HG03139 (cell line): Measurements from ENCODE around the gene SYT15.
"Not testable (repeated sequence)": the region's sequence is repeated elsewhere in the genome, so short reads cannot be mapped to it uniquely, and the experiment has no call there.

Experiments
- ATAC-seq: cut with Tn5 transposase; IDR thresholded peaks from one replicate; pipeline ENCODE4 v1.9.1; 2021; ENCODE audit not compliant: unreplicated experiment

The SYT15 gene

DNA sequence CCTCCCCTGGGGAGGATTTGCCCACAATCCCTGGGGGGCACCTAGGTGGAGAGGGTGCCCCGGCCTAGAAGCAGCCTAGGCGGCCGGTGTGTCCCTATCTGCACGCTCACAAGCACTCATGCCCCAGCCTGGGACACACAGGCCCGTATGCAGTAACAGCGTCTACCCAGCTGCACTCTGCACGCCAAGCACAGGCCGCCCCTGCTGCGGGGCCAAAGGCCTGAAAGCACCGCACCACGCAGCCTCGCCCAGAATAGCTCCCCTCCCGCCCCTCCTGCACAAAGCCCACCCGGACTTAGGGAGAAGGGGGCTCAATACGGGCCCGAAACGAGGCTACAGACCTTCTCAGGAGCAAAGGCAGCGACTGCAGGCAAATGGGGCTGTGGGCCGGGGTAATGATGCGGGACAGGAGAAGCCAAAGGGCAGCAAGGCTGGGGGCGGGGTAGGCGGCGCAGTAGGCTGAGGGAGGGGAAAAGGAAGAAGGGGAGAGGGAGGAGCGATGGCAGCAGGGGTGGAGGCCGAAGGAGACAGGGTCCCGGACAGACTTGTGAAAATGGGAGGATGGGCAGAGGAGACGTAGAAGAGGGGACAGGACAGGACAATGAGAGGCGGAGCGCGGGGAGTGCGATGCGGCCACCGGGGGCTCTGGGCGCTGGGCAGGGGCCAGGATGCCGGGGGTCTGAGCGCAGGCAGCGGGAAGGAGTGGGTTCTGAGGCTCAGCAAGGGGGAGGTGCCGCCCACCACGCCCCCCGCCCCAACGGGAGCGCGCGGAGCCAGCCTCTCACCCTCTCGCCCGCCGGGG is 23.0 kb upstream of the SYT15 start:
- no peak for ATAC-seq

DNA sequence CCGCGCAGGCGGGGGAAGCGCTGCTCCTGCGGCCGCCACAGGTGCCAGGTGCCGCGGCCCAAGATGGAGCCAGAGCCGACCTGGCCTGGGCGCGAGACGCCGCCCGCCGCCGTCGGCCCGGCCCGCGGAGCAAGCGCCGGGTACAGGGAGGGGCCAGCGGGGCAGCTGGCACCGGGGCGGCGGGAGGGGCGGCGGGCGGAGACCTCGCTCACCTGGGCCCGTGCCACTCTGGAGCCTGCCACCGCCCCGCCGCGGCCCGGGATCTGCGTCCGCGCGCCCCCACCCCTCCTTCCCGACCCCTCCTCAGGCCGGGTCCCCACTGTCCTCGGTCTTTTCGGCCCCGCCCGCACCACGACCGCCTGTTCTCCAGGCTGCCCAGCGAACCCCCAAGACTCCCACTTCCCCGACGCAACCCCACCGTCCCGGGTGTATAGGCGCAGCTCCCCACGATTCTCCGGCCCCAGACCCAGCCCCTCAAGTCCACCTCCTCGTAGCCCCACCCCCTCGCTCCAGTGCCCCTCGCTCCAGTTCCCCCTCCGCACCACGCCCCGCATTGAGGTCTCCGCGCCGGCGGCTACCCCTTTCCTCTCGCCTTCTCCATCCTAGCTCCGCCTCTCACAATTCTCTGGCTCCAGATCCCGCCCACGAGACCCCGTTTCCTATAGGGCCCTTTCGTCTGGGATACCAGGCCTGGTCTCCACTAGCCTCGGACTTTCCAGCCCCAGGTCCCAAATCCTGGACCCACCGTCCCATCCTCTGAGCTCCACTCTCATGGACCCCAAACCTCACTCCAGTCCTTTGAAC is 22.2 kb upstream of the SYT15 start, which contains the start of gene GPRIN2:
TSS of gene GPRIN2 (minus strand) at position 144 of the 804 bp plus-strand sequence. CDS start 5,922 bp downstream, outside the sequence.
- no peak for ATAC-seq

- no peak for ATAC-seq
These were observed 21.4 kb upstream of the SYT15 start for GRCh38 chr10:46557319-46558121.

DNA sequence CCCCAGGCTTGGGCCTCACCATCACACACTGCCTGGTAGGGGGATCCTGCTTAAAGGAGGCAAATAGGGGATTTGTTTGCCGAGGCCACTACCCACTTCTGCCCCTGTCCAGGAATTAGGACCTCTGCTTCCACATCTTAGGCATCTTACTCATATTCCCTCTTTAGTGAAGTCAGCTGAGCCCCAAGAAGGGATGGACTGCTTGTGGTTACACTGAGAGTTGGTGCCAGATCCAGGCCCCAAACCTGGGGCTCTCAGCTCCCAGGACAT is 20.9 kb upstream of the SYT15 start:
- ATAC-seq = no peak

DNA sequence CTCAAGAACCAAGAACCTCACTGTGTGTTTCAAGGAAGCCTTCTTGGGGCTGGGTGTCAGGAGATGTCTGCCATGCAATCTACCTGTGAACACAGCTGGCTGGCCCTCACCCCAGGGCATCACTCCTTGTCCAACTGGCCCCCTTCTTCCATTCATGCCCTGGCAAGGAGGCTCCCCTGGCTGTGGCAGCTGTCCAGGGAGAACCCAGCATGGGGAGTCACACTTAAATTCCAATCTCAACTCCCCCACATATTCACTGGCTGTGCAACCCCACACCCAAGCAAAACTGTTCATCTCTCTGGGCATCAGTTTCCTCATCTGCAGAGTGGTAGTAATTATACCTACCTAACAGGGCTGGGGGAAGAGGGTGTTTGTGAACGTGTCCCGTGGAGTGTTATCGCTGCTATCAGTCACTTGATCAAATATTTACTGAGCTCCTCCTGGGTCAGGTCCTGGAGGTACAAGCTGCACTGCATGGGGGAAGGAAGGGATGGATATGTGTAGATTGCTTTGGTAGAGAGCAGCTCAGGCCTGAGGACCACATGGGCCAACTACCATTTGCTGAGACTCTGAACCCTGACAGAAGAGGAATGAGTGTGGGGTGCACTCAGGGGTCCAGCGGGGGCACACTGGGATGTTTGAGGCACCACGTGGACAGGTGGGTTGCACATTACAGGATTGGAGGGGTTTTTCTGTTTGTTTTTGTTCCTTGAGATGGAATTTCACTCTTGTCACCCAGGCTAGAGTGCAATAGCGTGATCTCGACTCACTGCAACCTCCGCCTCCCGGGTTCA is 20.3 kb upstream of the SYT15 start:
- no peak for ATAC-seq

DNA sequence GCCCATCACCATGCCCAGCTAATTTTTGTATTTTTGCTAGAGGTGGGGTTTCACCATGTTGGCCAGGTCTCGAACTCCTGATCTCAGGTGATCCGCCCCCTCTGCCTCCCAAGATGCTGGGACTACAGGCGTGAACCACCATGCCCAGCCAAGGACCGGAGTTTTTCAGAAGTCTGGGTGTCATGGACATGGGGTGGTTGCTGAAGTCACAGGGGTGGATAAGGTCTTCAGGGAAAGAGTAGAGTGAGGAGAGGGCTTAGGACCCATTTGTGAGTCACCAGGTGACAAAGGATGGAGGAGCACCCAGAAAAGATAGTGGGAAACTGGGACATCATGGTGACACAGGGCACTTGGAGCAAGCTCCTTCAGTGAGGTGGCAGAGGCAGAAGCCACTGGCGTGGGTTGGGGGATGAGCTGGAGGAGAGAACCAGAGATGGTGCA is 19.7 kb upstream of the SYT15 start:
- ATAC-seq = no peak

DNA sequence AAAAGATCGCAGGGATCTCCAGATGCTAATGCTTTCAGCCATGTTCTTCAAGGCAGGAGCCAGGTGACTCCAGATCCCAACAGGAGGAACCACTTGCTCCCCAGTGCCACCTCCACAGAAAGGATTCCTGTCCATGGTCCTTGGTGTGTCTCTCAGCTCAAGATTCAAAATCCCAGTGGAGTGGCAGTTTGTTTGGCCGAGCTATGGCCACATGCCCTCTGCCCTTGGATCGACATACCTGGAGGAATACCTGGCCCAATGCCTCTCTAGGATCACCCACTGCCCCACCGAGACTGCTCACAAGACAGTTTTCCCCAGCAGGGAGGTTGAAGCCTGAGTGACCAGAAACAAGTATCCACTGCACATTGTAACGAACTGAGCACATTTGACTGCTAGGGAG is 18.5 kb upstream of the SYT15 start:
- no peak for ATAC-seq

GRCh38 chr10:46560952-46561351 is 18.0 kb upstream of the SYT15 start:
- no peak for ATAC-seq

GRCh38 chr10:46565591-46566332 is 13.2 kb upstream of the SYT15 start:
- ATAC-seq = peak; percentile 88

DNA sequence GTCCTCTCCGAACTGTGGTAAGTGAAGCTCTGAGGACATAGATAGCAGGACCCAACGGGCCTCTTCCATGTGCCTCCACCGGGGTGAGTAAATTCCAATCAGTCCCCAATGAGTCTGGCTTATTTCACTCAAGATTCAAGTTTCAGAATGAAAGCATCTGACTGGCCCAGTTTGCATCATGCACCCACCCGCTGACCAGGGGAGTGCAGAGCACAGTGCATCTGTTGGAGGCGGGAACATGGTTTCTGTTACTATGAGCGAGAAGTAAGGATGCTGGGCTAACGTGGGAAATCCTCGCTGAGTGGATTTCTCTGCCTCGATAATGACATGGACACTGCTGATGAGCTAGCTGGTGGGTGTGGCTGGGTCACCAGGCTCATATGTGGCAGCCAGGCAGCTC is 11.8 kb upstream of the SYT15 start:
- ATAC-seq = not testable (repeated sequence)

DNA sequence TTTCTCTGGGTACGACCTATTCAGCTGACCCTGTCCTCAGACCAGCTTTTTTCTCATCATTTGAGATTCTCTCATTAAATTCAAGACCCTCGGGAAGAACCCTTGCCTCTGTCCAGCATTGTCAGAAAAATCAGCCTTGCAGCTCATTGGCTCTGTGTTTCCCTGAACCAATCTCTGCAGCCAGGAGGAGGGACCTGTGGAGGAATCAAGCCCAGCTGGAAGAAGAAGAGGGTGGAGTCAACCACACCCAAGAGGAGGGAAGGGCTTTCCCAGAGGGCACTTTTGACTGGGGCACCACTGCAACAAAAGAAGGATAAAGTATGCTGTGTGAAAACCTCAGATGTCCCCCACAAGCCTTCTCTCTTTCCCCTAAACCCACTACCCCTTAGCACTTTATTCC is 8.3 kb upstream of the SYT15 start:
- not testable (repeated sequence) for ATAC-seq

DNA sequence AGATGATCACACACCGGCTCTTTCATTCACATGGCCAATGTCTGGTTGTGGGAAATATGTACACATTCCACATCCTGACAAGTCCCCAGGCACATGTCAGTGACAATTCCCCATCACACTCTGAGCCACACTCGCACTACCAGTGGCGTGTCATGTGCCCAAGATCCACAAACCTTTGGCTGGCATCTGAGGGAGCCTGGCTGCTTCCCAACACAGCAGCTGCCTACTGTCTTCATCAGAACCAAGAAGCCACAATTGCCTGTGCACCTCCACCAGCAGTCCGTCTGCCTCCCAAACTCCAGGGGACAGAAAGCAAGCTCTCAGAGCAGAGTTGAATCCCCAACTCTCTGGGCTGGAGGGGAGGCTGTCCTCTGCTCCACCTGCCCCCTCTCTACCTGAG is 6.2 kb upstream of the SYT15 start:
- not testable (repeated sequence) for ATAC-seq

GRCh38 chr10:46573314-46573713 is 5.6 kb upstream of the SYT15 start:
- ATAC-seq = not testable (repeated sequence)

DNA sequence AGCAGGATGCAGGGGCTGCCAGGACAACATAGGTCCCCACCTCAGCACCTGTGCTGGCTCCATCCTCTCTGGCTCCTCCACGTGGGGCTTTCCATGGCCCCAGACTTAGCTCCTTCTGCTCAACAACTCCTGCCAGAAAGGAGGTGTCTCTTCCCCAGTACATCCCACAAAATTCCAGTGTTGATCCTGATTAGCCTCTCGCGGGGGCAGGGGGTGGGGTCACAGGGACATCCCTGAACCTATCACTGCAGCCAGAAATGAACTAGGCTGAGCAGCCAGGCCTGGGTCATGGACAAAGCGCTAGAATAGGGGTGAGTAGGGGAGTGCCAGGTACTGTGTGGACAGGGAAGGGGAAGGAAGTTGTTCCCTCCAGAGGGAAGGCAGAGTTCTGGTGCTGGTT is 5.0 kb upstream of the SYT15 start:
- not testable (repeated sequence) for ATAC-seq

GRCh38 chr10:46577624-46578473 is 1.1 kb upstream of the SYT15 start:
- not testable (repeated sequence) for ATAC-seq

GRCh38 chr10:46579378-46579777 is 450 bp downstream of the SYT15 start:
- ATAC-seq = not testable (repeated sequence)

- not testable (repeated sequence) for ATAC-seq
These were observed 3.1 kb downstream of the SYT15 start for GRCh38 chr10:46581997-46582396.

GRCh38 chr10:46582568-46582967 is 3.6 kb downstream of the SYT15 start:
- ATAC-seq = not testable (repeated sequence)

DNA sequence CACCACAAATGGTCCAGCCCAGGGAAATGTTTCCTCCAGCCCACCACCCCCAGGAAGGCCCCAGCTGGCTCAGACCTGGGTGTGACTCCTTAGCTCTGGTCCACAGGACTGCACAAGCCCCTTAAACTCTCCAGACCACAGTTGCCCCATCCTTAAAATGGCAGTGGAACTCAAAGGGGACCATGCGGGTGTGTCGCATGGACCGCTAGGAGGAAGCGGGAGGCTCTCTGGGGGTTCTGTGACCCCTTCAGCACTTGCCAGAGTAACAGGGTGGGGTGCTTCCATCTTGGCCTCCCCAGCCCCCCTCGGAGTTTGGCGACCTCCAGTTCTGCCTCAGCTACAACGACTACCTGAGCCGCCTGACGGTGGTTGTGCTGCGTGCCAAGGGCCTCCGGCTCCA is 5.3 kb downstream of the SYT15 start:
- not testable (repeated sequence) for ATAC-seq
